HEK293T (cell line): Measurements from ENCODE around the gene TFAP2D.

Source experiments
- ARNT ChIP-seq: fragments of 450-650 bp; IDR thresholded peaks from 2 replicates; pipeline ENCODE4 v1.6.1; 2017; ENCODE audit warnings: mild to moderate bottlenecking
- BHLHE40 ChIP-seq: fragments of 450-650 bp; IDR thresholded peaks from 2 replicates; pipeline ENCODE4 v1.6.1; 2016; ENCODE audit warnings: mild to moderate bottlenecking, moderate library complexity, borderline replicate concordance
- NFRKB ChIP-seq: fragments of 450-650 bp; IDR thresholded peaks from 2 replicates; pipeline ENCODE4 v1.6.1; 2016; ENCODE audit warnings: mild to moderate bottlenecking, moderate library complexity
- SP1 ChIP-seq: fragments of 450-650 bp; IDR thresholded peaks from 2 replicates; pipeline ENCODE4 v1.6.1; 2017
- ZNF384 ChIP-seq: fragments of 450-650 bp; IDR thresholded peaks from 2 replicates; pipeline ENCODE4 v1.6.1; 2016

DNA sequence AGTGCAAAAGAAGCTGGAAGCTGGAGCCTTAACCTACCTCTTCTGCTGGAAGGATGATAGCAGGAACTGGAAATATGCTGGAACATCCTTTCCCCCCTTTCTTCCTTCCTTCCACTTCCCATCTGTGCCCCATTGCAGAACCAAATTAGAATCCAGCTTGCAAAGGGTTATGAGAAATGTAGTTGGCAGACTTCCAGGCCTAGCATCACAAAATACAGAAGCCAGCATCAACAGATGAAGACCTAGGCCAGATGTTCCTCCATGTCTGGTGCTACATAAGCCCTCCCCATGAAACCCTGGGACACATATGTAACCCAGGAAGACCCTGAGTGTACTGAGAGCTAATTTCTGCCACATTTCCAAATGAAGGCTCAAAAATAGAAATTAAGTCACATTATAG lies 65.4 kb downstream of the TFAP2D start:
- TF ChIP-seq NFRKB = no peak
- no peak for TF ChIP-seq ARNT
- no peak for TF ChIP-seq ZNF384
- TF ChIP-seq BHLHE40 = no peak
- TF ChIP-seq SP1 = no peak
